HL-60 (cell line): ENCODE results near the gene PTPRC.

Experiments
- DNase-seq, 2 experiments: peaks; one replicate each; pipeline ENCODE4 v3.0.0-alpha.2; 2010 to 2020; ENCODE audit warnings: low read depth in 1 of 2, low spot score in 1 of 2
- H3K27ac ChIP-seq: fragments of 250-450 bp; sonication (Bioruptor Pico); replicated peaks from 2 replicates; pipeline ENCODE4 v1.5.1; 2020; ENCODE audit warnings: mild to moderate bottlenecking, moderate library complexity
- H3K27me3 ChIP-seq: fragments of 250-450 bp; sonication (Bioruptor Pico); 2 replicates; pipeline ENCODE4 v1.5.1; 2021; ENCODE audit warnings: mild to moderate bottlenecking, moderate library complexity; ENCODE audit not compliant: insufficient read depth, poor library complexity, severe bottlenecking
- H3K4me3 ChIP-seq: replicated peaks from 2 replicates; pipeline ENCODE4 v1.5.1; 2011; ENCODE audit warnings: mild to moderate bottlenecking, control low read depth, low read length; ENCODE audit not compliant: insufficient read depth
- GABPA ChIP-seq: IDR thresholded peaks from 2 replicates; pipeline ENCODE4 v1.6.1; 2012; ENCODE audit warnings: low read depth
- POLR2AphosphoS5 ChIP-seq: IDR thresholded peaks from 2 replicates; pipeline ENCODE4 v1.6.1; 2012; ENCODE audit warnings: low read depth
- SPI1 ChIP-seq: IDR thresholded peaks from 2 replicates; pipeline ENCODE4 v1.6.1; 2012; ENCODE audit warnings: low read depth, mild to moderate bottlenecking, borderline replicate concordance
- TF ChIP-seq, protein P1 (sequence below): IDR thresholded peaks from 2 replicates; pipeline ENCODE4 v1.6.1; 2012; ENCODE audit warnings: low read depth; ENCODE audit not compliant: insufficient replicate concordance
- TF ChIP-seq, protein P2 (sequence below): IDR thresholded peaks from one replicate; pipeline ENCODE4 v1.5.1; 2011; ENCODE audit warnings: low read length, control low read depth, inconsistent platforms; ENCODE audit not compliant: insufficient read depth

PTPRC gene

DNA sequence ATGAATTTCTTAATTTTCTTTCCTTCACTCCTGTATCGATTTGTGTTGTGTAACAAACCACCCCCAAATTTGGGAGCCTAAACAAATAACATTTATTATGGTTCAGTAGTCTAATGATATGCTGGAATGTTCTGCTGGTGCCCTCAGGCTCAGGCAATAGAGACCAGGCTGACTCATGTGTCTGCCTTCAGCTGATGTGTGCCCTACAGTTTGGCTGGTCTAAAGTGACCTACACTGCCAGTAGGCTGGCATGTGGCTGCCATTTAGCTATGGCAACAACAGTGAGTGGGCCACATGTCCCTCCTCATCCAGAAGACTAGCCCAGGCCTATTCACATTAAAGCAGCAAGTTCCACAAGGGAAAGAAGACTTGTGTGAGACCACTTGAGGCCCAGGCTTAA, 115.8 kb downstream of the PTPRC start:
- TF ChIP-seq GABPA = no peak
- H3K27me3 ChIP-seq = no peaks in the 10 kb centered on the region
- H3K4me3 ChIP-seq = no peak overlapping the region
- H3K27ac ChIP-seq = no peak overlapping the region
- no peak for DNase-seq

DNA sequence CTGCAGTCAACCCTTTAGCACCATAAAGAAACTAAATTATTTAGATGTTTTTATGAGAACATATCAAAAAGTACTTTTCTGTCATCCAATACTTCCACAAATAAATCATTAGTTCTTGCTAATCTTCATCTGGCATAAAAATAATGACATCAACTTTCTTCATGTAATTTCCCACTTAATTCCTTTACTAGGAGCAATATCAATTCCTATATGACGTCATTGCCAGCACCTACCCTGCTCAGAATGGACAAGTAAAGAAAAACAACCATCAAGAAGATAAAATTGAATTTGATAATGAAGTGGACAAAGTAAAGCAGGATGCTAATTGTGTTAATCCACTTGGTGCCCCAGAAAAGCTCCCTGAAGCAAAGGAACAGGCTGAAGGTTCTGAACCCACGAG, 116.9 kb downstream of the PTPRC start:
- TF ChIP-seq, protein P1, sequence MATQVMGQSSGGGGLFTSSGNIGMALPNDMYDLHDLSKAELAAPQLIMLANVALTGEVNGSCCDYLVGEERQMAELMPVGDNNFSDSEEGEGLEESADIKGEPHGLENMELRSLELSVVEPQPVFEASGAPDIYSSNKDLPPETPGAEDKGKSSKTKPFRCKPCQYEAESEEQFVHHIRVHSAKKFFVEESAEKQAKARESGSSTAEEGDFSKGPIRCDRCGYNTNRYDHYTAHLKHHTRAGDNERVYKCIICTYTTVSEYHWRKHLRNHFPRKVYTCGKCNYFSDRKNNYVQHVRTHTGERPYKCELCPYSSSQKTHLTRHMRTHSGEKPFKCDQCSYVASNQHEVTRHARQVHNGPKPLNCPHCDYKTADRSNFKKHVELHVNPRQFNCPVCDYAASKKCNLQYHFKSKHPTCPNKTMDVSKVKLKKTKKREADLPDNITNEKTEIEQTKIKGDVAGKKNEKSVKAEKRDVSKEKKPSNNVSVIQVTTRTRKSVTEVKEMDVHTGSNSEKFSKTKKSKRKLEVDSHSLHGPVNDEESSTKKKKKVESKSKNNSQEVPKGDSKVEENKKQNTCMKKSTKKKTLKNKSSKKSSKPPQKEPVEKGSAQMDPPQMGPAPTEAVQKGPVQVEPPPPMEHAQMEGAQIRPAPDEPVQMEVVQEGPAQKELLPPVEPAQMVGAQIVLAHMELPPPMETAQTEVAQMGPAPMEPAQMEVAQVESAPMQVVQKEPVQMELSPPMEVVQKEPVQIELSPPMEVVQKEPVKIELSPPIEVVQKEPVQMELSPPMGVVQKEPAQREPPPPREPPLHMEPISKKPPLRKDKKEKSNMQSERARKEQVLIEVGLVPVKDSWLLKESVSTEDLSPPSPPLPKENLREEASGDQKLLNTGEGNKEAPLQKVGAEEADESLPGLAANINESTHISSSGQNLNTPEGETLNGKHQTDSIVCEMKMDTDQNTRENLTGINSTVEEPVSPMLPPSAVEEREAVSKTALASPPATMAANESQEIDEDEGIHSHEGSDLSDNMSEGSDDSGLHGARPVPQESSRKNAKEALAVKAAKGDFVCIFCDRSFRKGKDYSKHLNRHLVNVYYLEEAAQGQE = no peak
- Histone ChIP-seq H3K4me3 (no peak overlapping the region), H3K27ac (no peak overlapping the region), H3K27me3 (no peaks in the 10 kb centered on the region)
- no peak for DNase-seq

DNA sequence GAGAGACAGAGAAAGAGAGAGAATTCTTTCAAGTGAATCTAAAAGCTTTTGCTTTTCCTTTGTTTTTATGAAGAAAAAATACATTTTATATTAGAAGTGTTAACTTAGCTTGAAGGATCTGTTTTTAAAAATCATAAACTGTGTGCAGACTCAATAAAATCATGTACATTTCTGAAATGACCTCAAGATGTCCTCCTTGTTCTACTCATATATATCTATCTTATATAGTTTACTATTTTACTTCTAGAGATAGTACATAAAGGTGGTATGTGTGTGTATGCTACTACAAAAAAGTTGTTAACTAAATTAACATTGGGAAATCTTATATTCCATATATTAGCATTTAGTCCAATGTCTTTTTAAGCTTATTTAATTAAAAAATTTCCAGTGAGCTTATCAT, 117.6 kb downstream of the PTPRC start:
- TF ChIP-seq, protein P2, sequence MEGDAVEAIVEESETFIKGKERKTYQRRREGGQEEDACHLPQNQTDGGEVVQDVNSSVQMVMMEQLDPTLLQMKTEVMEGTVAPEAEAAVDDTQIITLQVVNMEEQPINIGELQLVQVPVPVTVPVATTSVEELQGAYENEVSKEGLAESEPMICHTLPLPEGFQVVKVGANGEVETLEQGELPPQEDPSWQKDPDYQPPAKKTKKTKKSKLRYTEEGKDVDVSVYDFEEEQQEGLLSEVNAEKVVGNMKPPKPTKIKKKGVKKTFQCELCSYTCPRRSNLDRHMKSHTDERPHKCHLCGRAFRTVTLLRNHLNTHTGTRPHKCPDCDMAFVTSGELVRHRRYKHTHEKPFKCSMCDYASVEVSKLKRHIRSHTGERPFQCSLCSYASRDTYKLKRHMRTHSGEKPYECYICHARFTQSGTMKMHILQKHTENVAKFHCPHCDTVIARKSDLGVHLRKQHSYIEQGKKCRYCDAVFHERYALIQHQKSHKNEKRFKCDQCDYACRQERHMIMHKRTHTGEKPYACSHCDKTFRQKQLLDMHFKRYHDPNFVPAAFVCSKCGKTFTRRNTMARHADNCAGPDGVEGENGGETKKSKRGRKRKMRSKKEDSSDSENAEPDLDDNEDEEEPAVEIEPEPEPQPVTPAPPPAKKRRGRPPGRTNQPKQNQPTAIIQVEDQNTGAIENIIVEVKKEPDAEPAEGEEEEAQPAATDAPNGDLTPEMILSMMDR = no peak
- TF ChIP-seq POLR2AphosphoS5 (no peak), SPI1 (no peak), GABPA (no peak)
- TF ChIP-seq, protein P1 = no peak
- Histone ChIP-seq H3K27ac (no peak overlapping the region), H3K4me3 (no peak overlapping the region), H3K27me3 (no peaks in the 10 kb centered on the region)
- no peak for DNase-seq

DNA sequence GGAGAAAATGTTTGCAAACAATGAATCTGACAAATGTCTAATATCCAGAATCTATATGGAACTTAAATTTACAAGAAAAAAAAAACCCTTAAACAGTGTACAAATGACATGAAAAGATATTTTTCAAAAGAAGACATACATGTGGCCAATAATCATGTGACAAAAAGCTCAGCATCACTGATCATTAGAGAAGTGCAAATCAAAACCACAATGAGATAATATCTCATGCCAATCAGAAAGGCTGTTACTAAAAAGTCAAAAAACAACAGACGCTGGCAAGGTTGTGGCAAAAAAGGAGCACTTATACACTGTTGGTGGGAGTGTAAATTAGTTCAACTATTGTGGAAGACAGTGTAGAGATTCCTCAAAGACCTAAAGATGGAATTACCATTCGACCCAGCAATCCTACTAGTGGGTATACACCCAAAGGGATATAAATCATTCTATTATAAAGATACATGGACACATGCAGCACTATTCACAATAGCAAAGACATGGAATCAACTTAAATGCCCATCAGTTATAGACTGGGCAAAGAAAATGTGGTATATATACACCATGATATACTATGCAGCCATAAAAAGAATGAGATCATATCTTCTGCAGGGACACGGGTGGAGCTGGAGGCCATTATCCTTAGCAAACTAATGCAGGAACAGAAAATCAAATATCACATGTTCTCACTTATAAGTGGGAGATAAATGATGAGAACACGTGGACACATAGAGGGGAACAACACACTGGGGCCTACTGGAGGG, 123.2 kb downstream of the PTPRC start:
- TF ChIP-seq, protein P1 = no peak
- TF ChIP-seq POLR2AphosphoS5 (no peak), GABPA (no peak), SPI1 (no peak)
- TF ChIP-seq, protein P2 = no peak
- Histone ChIP-seq H3K27ac (no peak overlapping the region), H3K27me3 (no peaks in the 10 kb centered on the region), H3K4me3 (no peak overlapping the region)
- DNase-seq = no peak
